Measurements from ENCODE around the gene ASCL2. TPM values are rescaled to one million over a fixed set of nuclear protein-coding genes. Genes with fewer than 3 reads are reported as not detected.

The ASCL2 gene
- total RNA-seq, 1 donor from 2014 or later = not detected

- Histone ChIP-seq H3K27me3 (ENCODE audit: low read depth) (no peaks in the 10 kb centered on the region), H3K27ac (replicated peaks) (peak overlapping the region; percentile 83), H3K4me1 (peaks cover 40% of the 10 kb centered on the region), H3K36me3 (no peaks in the 10 kb centered on the region), H3K4me3 (no peak overlapping the region), H3K9me3 (replicated peaks) (peaks cover 10% of the 10 kb centered on the region)
- peak; percentile 59 for TF ChIP-seq CTCF (IDR thresholded peaks at IDR 0.05; ENCODE audit: borderline replicate concordance)
- DNase-seq = peak; percentile 57
- intact Hi-C loops (cut with micrococcal nuclease) = loop anchor here (10.0 kb wide), 1 partner anchor 62 kb away; the partner anchor contains the start of gene CD81
These were observed 42.9 kb upstream of the ASCL2 start for GRCh38 chr11:2313051-2313951.

GRCh38 chr11:2312232-2313042, 42.0 kb upstream of the ASCL2 start:
- intact Hi-C loops (cut with micrococcal nuclease) = loop anchor here (10.0 kb wide), 1 partner anchor 62 kb away; the partner anchor contains the start of gene CD81
- DNase-seq = no peak
- Histone ChIP-seq H3K4me3 (no peak overlapping the region), H3K9me3 (replicated peaks) (peaks cover 1% of the 10 kb centered on the region), H3K36me3 (no peaks in the 10 kb centered on the region), H3K4me1 (peaks cover 40% of the 10 kb centered on the region), H3K27me3 (ENCODE audit: low read depth) (no peaks in the 10 kb centered on the region), H3K27ac (replicated peaks) (peak overlapping the region; percentile 83)
- TF ChIP-seq CTCF (IDR thresholded peaks at IDR 0.05; ENCODE audit: borderline replicate concordance) = no peak

- Histone ChIP-seq H3K4me1 (peaks cover 47% of the 10 kb centered on the region), H3K4me3 (no peak overlapping the region), H3K27ac (replicated peaks) (peak overlapping the region; percentile 83), H3K36me3 (no peaks in the 10 kb centered on the region), H3K9me3 (replicated peaks) (no peaks in the 10 kb centered on the region), H3K27me3 (ENCODE audit: low read depth) (no peaks in the 10 kb centered on the region)
- no peak for DNase-seq
- TF ChIP-seq CTCF (IDR thresholded peaks at IDR 0.05; ENCODE audit: borderline replicate concordance) = no peak
- intact Hi-C loops (cut with micrococcal nuclease) = loop anchor here (10.0 kb wide), 1 partner anchor 63 kb away; the partner anchor contains the start of gene CD81
These were observed 41.2 kb upstream of the ASCL2 start for GRCh38 chr11:2311353-2312133.

GRCh38 chr11:2310786-2311352, 40.5 kb upstream of the ASCL2 start:
- intact Hi-C loops (cut with micrococcal nuclease) = loop anchor here (10.0 kb wide), 1 partner anchor 64 kb away; the partner anchor contains the start of gene CD81
- H3K27me3 ChIP-seq (ENCODE audit: low read depth) = no peaks in the 10 kb centered on the region
- TF ChIP-seq CTCF (IDR thresholded peaks at IDR 0.05; ENCODE audit: borderline replicate concordance) = no peak
- H3K9me3 ChIP-seq (replicated peaks) = no peaks in the 10 kb centered on the region
- DNase-seq = no peak
- no peaks in the 10 kb centered on the region for H3K36me3 ChIP-seq
- H3K27ac ChIP-seq (replicated peaks) = no peak overlapping the region
- H3K4me1 ChIP-seq = peaks cover 52% of the 10 kb centered on the region
- no peak overlapping the region for H3K4me3 ChIP-seq

All from left ventricle myocardium inferior (tissue), 1 donor.